Putamen (tissue), 1 donor: ENCODE results near the gene SPDYE6.
A peak's percentile ranks its signal among the peaks of the same experiment; 100 is the strongest.
"Not testable (repeated sequence)": the region's sequence is repeated elsewhere in the genome, so short reads cannot be mapped to it uniquely, and the experiment has no call there.

ENCODE experiments used
- DNase-seq: peaks from one replicate; pipeline ENCODE4 v3.0.0-alpha.2; 2016; ENCODE audit warnings: low spot score

The SPDYE6 gene

DNA sequence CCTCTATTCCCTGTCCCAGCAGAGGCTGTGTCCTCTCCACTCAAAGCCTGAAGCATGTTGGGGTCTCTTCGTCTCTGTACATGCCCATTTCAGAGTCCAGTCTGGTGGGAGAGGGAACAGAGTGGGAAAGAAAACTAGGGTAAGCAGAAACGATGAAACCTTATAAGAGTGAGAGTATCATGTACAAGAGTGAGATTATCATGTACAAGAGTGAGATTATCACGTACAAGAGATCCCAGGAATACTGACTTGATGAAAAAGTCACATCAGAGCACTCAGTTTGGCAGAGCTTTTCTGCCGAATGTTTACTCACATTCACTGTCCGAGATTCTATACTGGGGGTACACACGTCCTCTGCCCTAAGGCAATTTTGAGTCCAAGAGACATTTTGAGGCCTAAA is at the start of gene SPDYE6:
Gene SPDYE6 (minus strand): TSS at position 101 of the 400 bp plus-strand sequence. CDS start 421 bp downstream, outside the sequence.
- not testable (repeated sequence) for DNase-seq

DNA sequence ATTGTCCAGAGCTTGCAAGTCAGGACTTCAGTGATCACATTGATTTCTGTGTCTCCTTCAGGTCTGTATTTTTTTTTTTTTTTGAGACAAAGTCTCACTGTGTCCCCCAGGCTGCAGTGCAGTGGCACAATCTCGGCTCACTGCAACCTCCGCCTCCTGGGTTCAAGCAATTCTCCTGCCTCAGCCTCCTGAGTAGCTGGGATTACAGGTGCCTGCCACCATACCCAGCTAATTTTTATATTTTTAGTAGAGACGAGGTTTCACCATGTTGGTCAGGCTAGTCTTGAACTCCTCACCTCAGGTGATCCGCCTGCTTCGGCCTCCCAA is 48.6 kb upstream of the SPDYE6 start:
- DNase-seq, result not testable (repeated sequence)

DNA sequence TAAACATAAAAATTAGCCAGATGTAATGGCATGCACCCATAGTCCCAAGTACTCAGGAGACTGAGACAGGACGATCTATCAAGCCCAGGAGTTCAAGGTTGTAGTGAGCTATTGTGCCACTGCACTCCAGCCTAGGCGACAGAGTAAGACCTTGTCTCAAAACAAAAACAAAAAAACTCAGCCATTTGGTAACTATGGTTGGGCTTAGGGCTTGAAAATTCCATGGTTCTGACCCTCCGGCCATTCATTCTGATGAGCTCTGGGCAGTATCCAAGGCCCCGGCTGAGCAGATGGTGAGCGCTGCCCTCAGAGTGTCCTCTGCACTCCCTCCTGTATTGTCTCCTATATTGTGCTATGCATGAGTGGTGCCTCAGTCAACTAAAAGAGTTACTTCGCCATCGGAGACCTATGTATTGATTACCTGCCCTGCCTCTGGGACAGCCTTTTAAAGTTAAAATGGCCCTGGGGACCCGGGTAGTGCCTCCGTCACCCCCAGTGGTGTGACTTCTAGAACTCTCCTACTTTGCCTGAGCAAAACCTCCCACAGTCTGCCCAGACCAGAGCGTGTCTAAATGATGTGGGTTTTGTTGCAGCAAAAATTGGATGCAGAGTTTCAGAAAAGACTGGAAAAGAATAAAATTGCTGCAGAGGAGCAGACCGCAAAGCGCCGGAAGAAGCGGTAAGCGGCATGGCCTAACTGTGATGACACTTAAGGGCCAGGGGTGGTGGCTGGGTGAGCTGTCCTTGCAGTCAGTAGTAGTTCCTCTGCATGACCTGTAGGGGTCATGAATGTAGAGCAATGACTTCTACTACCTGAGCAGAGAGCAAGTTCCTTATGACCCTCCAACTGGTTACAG is 48.0 kb upstream of the SPDYE6 start:
- no peak for DNase-seq

- no peak for DNase-seq
Observed at GRCh38 chr7:102403563-102403962, 47.3 kb upstream of the SPDYE6 start.

DNA sequence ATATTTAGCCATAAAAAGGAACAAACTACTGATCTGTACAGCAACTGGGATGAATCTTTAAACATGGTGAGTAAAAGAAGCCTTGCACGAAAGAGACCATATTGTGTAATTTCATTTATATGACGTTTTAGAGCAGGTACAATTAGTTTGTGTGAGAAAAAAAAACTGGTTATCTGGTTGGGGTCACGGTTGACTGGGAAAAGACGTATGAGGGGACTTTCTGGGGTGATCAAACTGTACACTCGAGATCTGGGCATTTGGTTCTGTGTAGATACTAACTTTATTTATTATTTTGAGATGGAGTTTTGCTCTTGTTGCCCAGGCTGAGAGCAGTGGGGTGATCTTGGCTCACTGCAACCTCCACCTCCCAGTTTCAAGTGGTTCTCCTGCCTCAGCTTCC is 44.1 kb upstream of the SPDYE6 start:
- DNase-seq, result no peak

DNA sequence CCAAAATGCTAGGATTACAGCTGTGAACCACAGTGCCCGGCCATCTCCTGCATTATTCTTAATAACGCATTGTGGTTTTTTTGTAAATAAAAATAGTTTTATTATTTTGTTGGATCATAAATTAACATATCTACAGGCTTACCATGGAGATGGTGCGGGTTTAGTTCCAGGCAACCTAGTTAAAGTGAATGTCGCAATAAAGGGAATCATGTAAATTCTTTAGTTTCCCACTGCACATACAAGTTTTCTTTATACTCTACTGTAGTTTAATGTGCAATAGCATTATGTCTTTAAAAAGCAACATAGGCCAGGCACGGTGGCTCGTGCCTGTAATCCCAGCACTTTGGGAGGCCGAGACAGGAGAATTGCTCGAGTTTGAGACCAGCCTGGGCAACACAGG is 42.3 kb upstream of the SPDYE6 start:
- DNase-seq, result no peak

DNA sequence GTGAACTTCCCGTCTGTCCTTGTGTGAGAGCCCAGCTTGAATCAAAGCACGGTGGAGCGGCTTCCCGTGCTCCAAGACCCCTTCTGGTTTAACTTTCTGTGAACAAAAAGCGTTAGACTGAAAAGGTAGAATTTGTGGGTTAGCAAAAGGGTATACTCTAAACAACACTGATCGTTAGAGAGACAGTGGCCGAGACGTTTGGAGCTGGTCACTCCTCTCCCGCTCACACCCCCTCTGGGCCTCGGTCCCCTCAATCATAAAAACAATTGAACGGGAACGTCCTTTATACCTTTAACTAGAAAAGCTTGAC is 40.4 kb upstream of the SPDYE6 start:
- no peak for DNase-seq

- DNase-seq, result peak; percentile 93
Observed at GRCh38 chr7:102395873-102396709, 39.8 kb upstream of the SPDYE6 start, which contains the start of gene PRKRIP1. TSS of gene PRKRIP1 (plus strand) at chr7:102396363. CDS start at chr7:102396412, 49 bp downstream.

- no peak for DNase-seq
Observed at GRCh38 chr7:102395592-102395872, 39.3 kb upstream of the SPDYE6 start.

DNA sequence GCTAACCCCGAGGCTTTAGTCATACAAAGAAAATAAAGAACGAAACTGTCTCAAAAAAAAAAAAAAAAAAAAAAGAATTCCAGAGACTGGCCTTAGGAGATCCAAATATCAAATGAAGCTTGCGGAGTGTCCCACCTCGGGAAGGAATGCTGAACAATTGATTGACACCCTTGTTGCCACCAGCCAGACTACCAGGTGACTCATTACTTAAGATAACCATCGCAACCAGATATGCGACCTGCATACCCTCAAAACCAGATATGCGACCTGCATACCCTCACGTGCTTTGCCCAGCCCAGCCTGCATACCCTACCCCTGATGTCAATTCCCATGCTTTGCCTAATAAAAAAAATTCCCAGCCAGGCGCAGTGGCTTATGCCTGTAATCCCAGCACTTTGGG is 37.2 kb upstream of the SPDYE6 start:
- no peak for DNase-seq

DNA sequence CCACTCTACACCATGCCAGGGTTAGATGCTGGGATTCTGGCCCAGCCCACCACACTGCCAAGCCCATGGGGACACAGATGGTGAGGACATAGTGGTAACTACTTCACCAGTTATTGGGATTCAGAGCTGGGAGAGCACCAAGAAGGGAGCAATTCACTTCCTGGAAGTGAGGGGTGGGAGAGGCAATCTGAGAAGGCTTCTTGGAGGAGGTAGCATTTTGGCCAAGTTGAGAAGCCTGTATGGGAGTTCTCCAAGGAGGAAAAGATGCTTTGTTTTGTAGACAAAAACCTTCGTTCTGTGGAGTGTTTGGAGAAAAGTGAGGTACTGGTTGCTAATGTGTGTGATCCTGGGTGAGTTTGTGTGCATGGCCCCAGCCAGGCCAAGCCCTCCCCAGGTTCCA is 36.1 kb upstream of the SPDYE6 start:
- no peak for DNase-seq

GRCh38 chr7:102390697-102391484 is 34.6 kb upstream of the SPDYE6 start:
- DNase-seq, result peak; percentile 62

DNA sequence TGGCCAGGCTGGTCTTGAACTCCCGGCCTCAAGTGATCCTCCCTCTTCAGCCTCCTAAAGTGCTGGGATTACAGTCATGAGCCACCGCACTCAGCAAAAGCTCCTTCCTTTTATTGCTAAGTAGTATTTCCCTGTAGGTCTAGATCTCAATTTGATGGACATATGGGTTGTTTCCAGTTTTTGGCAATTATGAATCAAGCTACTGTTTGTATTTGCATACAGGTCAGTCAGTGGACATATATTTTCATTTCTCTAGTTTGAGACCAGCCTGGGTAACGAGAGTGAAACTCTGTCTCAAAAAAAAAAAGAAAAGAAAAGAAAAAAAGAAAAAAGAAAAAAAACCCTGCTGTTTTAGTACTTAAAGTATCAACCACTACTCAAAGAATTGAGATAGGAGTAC is 33.6 kb upstream of the SPDYE6 start:
- no peak for DNase-seq

DNA sequence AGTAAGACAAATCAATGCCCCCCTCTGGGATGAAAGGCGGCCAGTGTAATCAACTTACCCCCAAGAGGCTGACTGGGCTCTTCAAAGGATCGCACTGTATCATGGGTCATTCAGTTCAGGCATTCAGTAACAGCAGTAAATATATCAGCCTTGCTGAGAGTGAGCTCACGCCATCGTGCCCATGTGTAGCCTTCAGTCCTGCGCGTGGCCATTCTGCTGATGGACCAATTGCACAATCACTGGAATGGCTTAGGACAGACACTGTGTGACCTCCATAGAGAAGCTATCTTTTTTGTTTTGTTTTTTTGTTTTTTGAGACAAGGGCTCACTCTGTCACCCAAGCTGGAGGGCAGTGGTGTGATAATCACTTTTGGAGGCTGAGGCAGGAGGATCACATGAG is 30.8 kb upstream of the SPDYE6 start:
- no peak for DNase-seq

- not testable (repeated sequence) for DNase-seq
Observed at GRCh38 chr7:102381696-102382425, 25.6 kb upstream of the SPDYE6 start.

DNA sequence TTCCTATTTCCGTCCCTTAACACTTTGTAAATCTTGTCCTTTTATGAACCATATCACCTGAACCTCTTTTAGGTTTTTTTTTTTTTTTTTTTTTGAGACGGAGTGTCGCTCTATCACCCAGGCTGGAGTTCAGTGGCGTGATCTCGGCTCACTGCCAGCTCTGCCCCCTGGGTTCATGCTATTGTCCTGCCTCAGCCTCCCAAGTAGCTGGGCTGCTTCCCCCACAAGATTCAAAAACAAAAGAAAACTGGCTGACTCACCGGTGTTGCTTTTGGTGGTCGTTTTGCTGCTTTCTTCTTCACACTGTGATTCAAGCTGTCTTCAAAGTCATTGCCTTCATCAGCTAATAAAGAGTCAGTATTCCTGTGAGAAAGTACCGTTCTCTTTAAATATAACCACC is 24.6 kb upstream of the SPDYE6 start:
- DNase-seq, result not testable (repeated sequence)

DNA sequence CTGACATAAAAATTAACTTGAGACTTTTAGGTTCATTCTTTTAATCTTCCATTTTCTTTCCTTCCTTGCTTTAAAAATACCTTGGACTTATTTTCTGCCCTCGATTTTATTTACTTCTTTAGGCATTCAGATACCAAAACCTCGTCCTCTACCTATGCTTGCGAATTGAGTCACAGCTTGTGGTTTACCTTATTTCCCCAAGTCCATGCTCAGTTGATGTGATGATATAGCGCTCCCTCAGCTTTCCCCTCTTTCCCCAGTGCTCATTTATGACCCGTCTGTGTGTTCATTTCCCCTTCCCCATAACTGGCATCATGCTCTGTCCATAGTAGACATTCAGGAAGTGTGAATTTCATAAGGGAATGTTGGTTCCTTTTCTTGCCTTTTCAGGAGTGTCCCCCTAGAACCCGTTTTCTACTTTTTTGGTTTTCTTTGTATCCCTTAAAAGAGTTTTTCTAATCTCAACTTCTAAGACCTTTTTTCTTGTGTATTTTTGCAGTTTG is 20.8 kb upstream of the SPDYE6 start:
- no peak for DNase-seq

DNA sequence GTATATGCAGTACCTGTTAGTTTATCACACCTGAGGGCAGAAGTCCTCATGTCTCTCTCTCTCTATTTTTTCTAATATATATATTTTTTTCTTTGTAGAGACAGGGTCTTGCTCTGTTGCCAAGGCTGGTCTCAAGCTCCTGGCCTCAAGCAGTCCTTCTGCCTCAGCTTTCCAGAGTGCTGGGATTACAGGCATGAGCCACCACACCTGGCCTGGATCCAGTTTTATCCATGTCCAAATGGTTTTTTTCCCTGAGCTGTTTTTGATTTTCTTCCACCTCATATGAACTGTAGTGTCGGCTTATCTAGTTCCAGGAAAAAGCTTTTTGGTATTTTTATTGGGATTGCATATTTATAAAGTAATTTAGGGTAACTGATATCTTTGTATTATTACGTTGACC is 16.6 kb upstream of the SPDYE6 start:
- DNase-seq, result not testable (repeated sequence)

DNA sequence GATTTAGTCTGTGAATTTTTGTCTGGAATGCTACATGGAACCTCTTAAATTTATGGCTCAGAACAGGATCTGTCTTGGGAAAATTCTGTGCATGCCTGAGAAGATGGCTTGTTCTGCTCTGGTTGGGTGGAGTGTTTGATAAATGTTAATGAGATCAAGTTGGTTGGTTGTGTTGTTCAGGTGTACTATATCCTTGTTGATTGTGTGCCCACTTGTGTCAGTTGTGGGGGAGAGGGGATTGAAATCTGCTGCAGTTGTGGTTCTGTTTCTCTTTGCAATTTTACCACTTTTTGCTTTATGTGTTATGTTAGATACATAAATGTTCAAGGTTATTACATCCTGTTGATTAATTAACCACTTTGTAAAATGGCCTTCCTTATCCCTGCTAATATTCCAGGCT is 13.8 kb upstream of the SPDYE6 start:
- DNase-seq, result not testable (repeated sequence)

GRCh38 chr7:102365390-102365789 is 9.1 kb upstream of the SPDYE6 start:
- not testable (repeated sequence) for DNase-seq

DNA sequence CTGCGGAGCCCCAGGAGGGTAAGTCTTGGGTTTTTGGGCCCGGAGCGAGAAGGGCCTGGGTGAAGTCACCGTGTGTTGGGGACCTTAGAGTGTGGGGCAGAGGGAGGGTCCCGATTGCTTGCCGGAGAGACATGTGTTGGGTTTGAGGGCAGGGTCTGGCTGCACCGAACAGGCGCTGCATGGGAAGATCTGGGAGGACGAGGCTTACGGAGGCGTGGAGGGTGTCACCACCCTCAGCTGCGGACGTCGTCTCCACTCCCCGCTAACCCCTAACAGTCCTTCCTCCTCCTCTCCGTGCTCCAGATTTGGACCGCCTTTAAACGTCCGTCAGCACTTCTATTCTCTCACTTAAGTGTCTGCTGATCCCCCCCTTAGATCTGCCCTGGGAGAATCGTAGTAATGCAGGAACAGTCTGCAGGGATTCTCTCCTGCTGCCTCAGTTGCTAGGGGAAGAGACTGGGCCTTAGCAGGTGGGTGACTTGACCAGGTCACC is 8.2 kb upstream of the SPDYE6 start:
- not testable (repeated sequence) for DNase-seq
